ENCODE results near the gene AKAP12.
"Not testable (repeated sequence)": the region's sequence is repeated elsewhere in the genome, so short reads cannot be mapped to it uniquely, and the experiment has no call there.

Gene AKAP12

DNA sequence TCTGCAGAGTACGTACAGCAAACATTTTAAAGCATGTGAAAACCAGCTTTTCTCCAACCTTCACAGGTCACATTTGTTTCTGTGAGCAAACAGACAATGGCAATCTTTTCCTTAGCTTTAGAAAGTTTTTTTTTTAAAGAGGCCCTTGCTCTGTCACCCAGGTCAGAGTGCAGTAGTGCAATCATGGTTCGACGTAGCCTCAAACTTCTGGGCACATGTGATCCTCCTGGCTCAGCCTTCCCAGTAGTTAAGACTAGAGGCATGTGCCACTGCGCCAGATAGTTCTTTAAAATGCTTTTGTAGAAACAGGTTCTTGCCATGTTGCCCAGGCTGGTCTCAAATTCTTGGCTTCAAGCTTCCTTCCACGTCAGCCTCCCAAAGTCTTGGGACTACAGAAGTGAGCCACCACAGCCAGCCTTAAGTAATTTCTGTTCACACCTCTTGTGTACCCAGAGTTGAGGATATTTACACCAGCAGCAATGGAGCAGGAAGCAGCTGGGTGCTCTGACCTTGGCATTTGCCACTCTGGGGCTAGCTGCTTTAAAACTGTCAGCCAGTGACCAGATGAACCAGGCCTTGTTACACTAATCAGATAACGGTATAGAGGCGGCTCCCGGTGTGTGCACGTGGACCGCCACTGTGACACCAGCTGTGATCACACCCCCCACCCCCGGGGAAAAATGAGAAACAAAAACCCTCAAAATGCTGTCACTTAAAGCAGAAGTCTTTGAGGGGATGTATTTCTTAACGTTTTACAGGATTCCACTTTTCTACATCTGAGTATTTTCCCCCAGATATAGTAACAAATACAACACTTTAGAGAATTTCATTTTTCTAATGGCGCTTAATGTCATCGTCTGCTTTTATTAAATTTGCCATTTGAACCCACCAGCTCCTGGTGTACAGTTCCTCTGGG lies 71.3 kb downstream of the AKAP12 start:
- no peak for DNase-seq (ENCODE audit: low read depth in 2 of 2)

DNA sequence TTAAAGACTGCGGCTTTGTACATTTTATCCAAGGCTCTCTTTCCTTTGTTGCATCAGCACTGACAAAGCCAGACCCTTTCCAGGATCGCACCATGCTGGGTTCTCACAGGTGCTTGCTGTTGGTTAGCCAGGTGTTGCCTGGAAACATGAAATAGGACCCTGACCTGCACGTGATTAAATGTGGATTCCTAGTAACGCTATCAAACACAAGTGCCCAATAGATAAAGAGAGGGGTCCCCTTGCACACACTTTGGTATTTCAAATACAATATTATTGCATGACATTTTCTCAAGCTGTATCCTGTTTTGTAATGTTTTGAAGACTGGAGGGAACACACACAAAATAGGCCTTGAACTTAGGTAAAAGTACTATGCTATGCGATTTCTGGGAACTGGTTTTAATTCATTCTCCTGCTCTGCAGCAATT lies 73.3 kb downstream of the AKAP12 start:
- DNase-seq (ENCODE audit: low read depth in 2 of 2), result no peak

DNA sequence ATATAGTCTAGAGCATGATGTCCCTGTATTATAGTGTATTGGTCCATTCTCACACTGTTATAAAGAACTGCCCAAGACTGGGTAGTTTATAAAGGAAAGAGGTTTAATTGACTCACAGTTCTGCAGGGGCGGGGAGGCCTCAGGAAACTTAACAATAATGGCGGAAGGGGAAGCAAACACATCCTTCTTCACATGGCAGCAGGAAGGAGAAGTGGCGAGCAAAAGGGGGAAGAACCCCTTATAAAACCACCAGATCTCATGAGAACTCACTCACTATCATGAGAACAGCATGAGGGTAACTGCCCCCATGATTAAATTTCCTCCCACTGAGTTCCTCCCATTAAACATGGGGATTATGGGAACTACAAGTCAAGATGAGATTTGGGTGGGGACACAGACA lies 75.9 kb downstream of the AKAP12 start:
- not testable (repeated sequence) for DNase-seq (ENCODE audit: low read depth in 2 of 2)

DNA sequence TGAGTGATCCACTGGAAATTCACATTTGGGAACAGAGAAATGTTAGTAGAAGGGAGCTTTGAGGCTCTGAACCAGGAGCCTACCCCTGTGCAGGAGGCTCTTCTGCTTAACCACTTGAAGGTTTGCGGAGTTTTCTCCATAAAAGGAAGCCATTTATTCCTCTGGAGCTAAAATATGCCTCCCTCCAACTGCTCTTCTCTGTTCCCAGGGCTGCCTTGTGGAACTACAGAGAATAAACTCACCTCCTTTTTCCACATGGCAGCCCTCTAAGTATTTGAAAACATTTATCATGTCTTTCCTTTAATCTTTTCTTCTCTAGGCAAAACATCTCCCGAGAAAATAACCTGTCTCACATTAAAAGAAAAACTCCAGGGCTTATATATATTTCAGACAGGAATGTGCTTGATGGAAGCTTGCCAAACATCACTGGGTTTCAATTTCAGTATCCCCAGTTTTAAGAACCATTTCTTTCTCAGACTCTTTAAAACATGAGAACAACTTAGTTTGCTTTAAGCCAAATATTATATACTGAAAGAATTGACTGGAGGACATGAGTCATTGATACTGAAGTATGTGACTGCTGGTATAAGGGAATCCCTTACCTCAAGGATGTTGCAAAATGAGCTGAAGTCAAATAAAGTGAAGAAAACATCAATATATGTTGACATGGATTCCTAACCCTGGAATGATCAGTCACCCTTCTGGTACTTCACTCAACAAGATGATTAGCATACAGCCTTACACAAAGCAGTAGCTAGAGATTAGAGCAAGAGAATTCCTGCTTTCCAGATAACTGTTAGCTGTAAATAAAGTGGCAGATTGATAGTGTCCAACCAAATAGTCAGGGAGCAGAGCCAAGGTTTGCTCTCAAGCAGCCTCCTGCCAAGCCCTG lies 77.6 kb downstream of the AKAP12 start:
- no peak for DNase-seq (ENCODE audit: low read depth in 2 of 2)

DNA sequence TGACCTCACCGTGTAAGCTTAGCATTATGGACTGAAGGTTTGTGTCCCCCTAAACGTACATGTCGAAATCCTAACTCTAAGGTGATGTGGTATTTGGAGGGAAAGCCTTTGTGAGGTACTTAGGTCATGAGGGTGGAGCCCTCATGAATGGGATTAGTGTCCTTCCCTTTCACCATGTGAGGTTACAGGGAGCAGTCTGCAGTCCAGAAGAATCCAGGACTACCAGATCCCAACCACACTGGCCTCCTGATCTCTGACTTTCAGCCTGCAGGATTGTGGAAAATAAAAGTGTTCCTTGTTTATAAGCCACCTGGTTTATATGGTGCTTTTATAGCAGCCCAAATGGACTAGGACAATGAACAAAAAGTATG lies 78.2 kb downstream of the AKAP12 start:
- DNase-seq (ENCODE audit: low read depth in 2 of 2), result no peak

DNA sequence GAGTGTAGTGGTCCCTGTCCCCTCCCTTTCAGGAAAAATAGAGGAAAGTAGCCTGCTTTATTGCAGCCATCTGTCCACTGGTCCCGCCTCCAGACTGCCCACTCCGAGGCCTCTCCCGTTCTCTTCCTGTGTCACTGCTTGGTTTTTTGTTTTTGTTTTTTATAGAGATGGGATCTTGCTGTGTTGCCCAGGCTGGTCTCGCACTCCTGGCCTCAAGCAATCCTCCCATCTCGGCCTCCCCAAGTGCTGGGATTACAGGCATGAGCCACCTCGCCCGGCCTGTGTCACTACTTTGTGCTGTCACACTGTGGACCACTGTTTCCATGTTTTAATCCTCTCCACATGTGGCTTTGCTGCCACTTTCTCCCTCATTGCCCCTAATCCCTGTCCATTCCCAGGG lies 80.4 kb downstream of the AKAP12 start:
- no peak for DNase-seq (ENCODE audit: low read depth in 2 of 2)

DNA sequence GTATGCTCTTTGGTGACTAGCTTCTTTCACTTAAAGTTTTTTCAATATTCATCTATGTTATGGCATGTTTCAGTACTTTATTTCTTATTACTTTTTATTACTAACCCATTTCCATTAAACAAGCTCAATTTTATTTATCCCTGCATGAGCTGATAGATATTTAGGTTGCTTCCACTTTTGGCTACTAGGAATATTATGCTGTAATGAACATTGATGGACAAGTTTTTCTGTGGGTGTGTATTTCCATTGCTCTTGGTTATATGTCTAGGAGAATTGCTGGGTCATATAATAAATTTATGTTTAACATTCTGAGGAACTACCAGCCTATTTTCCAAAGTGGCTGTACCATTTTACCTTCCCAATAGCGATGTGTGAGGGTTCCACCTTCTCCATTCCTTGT lies 81.7 kb downstream of the AKAP12 start:
- DNase-seq (ENCODE audit: low read depth in 2 of 2), result no peak

DNA sequence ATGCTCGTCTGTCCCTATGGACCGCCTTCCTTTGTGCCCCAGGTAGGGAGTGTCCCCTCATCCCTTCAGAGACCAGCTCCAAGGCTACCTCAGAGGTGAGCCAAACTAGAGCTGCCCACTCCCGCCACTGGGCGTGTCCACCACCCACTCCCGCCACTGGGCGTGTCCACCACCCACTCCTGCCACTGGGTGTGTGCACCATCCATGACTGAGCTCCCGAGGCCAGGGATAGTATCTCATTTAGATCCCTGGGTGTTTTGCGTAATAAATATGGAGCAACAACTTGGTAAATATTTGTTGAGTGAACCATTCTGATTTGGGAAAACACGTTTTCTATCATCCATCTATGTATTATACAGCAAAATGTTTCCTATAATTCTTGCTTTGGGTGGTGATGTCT lies 82.8 kb downstream of the AKAP12 start:
- DNase-seq (ENCODE audit: low read depth in 2 of 2), result no peak

DNA sequence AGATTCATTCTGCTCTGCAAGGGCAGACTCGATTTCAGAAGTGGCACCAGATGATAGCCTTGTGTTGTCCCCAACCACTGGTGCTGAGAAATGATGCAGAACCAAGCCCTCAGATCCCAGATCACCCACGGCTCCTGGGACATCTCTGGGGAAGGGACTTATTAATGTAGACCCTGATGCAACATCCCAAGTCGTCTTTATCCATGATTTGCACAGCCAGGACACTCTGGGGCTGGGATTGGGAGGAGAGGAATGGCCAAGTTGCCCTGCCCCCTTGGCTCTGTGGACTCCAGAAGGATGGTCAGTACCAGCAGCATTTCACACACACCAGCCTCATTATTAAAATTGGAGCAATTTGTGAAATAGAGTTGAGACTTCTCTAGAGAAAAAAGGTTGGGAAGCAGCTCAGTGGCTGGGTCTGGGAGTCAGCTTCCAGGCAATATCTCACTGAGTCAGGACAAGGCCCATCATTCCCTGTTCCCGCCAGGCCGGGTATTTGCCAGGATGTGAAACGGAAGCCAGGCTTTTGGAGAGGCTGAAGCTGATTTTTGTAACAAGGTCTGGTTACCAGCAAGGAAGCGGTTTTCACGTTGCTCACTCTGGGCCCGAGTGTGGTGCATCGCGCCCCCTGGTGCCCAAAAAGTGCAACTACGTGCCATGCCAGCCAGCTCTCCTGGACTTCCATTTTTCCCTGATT lies 84.2 kb downstream of the AKAP12 start:
- peak; percentile 41 to 62 for DNase-seq (ENCODE audit: low read depth in 2 of 2)

DNA sequence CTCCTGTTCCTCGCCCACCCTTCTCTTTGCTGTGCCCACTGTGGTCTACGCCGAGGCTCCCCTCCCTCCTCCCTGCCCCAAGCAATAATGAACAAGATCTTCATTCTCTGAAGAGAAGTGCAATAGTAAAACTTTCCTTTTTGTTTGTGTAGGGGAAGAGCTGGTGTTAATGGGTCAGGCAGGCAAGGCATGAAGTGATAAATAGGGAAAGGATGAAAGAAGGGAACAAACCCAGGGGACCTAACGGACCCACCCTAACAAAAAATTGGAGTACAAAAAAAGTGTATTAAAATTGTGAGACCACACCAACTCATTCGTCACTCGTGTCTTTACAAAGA lies 84.7 kb downstream of the AKAP12 start:
- no peak for DNase-seq (ENCODE audit: low read depth in 2 of 2)

DNA sequence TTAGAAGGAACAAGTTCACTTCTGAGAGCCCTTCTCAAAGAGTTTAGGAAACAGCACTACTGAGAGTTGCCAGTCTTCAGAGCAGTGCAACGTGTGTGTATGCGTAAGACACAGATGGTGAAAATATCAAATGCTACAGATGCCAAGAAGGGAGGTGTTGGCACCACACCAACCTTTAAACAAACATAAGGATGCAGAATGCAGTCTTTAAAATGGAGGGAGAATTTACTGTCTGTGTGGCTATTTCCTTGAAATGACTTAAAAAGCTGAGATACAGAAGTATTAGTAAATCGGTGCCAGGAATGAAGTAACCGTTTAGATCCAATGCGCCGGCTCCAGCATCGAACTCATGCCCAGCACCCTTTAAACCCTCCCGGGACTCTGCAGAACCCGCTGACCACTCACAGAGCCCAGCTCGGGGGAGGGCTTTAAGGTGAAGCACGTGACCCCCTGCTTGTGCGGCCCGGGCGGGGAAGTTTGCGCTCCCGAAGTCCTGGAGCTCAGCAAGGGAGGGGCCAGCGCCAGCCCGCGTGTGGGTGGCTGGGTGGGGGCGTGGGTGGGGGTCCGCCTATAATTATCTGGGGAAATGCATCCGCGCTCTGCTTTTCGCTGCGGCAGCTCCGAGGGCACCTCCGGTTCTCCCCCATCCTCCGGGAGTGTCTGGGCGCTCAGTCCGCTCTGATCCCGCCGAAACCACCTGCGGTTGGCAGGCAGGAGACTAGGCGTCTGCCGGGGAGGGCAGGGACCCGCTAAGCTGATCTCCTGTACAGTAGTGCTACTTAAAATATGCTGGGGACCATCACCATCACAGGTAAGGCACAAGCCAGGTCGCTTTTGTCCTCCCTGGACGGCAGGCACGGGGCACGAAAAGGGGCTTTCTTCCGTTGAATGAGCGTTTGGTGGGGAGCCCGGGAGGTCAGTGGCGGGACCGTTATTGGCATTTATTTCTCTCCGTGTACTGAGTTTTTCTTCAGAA lies 85.6 kb downstream of the AKAP12 start:
- DNase-seq (ENCODE audit: low read depth in 2 of 2), result no peak

DNA sequence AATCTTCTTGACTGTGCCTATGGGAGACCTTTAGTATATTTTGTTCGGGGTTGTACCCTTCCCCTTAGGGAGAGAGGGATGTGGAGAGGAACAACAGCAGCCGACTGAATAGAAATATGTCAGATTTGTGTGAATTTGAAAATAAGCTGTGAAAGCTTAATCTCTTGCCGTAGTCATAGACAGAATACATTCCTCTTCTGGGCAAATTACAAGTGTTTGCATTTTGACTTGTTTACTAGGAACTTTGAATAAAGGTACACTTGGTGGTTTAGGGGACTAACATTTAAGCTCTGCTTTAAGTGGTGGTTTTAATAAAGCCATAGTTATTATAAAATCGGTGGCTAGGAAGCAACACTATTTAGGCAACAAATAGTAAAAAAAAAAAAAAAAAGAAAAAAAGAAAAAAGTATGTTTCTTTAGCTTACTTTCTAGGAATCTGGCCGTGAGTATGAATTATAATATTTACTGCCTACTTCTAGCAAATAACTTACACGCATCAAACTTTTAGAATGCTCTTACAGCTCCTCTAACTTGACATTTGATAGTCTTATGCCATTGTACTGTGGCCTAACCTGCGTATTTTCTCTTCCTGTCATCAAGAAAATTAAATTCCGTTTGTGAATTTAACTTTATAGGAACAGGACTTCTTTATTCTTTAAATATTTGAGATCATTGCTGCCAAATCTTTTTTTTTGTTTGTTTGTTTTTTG lies 86.5 kb downstream of the AKAP12 start:
- DNase-seq (ENCODE audit: low read depth in 2 of 2), result no peak

DNA sequence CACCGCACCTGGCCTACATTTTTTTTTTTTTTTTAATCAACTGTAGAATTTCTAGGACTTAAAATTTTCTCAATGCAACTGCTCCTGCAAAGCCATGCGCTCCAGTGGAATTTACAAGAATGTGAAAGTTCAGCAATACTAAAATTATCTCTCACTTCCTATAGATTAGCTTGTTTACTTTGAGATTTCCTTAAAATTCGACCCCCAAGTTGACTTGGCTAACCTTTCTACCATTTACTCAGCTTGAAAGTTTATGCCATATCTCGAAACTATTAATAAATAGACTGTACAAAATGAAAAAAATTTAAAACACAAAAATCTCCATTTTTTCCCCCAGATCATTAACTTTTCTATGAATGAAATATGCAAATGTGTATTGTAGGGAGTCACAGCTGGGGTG lies 87.3 kb downstream of the AKAP12 start:
- DNase-seq (ENCODE audit: low read depth in 2 of 2), result no peak

DNA sequence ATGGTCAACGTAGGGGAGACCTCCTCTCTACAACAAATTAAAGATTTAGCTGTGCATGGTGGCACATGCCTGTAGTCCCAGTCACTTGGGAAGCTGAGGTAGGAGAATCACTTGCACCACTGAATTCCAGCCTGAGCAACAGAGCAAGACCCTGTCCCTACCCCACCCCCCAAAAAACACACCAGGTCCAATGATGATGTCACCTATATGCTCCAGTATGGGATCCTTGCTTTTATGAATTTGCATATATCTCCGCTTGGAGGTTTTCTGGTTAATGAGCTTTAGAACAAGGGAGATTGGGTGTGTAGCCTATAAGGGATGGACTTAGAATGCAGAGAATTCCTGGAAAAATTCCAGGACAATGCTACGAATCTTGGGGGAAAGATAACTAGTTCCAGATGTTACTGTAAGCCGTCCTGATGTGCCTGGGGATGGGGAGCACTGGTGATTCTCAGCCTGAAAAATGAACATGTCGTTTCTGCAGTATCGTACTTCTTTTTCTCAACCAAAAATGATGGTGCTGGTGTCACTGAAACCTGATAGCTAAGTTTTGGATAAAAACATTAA lies 90.4 kb downstream of the AKAP12 start:
- no peak for DNase-seq (ENCODE audit: low read depth in 2 of 2)

DNA sequence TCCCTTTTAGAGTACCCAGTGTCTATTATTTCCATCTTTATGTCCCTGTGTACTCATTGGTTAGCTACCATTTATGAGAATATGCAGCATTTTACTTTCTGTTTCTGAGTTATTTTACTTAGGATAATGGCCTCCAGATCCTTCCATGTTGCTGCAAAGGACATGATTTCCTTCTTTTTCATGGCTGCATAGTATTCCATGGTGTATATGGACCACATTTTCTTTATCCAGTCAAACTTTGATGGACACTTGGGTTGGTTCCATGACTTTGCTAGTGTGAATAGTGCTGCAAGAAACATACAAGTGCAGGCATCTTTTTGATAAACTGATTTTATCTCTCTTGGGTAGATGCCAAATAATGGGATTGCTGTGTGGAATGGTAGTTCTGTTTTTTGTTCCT lies 96.2 kb downstream of the AKAP12 start:
- DNase-seq (ENCODE audit: low read depth in 2 of 2), result no peak

DNA sequence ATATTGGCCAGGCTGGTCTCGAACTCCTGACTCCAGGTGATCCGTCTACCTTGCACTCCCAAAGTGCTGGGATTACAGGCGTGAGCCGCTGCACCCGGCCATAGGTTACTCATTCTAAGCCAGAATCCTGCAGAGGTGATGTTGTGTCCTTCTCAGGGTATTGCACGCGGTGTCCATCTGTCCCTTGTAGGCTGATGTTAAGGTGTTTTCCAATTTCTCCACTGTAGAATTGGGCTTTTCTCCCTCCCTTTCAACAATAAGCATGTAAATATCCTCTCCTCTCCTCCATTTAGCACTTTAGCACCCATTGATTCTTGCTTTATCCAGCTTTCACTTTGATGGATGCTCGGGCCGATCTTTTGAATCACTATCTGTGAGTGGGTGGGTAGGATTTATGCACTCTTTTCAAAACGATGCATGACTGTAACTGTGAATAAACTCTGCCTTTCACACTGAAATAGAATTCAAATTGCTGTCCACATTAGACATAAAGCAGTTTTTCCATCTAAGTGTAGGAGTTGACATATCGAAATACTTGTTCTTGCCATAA lies 99.0 kb downstream of the AKAP12 start:
- no peak for DNase-seq (ENCODE audit: low read depth in 2 of 2)

DNA sequence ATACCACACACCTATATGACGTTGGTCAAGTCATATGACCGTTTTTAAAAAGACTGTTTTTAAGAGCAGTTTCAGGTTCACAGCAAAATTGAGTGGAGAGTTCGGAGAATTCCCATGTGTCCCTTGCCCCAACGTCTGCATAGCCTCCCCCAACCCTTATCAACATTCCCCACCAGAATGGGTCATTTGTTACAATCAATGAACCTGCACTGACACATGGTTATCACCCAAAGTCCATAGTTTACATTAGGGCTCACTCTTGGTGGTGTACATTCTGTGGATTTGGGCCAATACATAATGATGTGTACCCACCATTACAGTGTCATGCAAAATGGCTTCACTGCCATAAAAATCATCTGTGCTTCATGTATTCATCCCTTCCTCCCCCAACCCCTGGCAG lies 99.6 kb downstream of the AKAP12 start:
- no peak for DNase-seq (ENCODE audit: low read depth in 2 of 2)

DNA sequence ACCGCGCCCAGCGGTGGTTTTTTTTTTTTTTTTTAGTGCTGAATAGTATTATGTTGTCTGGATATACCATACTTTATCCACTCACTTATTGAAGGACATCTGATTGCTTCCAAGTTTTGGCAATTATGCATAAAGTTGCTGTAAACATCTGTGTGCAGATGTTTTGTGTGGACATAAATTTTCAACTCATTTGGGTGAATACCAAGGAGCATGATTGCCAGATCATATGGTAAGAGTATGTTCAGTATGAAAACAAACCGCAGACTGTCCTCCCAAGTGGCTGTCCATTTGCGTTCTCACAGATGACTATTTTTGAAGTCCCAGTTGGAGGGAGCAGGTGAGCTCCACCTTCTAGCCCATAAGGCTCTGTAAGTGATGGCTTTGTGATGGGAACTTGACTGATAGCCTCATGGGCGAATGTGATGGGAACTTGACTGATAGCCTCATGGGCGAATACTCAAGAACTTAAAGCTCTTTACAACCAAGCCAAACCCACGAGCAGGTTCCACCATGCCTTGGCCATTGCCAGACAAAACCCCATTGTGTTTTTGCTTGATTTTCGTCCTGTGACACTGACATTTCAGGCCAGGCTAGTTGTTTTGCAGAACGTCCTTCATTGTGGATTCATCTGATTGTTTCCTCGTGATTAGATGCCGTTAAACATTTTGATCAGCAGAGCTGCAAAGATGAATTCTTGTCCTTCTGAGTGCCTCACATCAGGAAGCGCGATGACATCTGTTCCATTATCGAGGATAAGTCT lies 100.6 kb downstream of the AKAP12 start:
- DNase-seq (ENCODE audit: low read depth in 2 of 2), result no peak
